RWPE2 (cell line): ENCODE results near the gene SAP30L.

Experiments used
- ATAC-seq: fragments of 200-7000 bp; cut with Tn5 transposase; 3 replicates; pipeline ENCODE4 v1.9.1; 2021; ENCODE audit warnings: low read depth
- DNase-seq: peaks from one replicate; pipeline ENCODE4 v3.0.0-alpha.2; 2020; ENCODE audit warnings: low spot score
- H3K27ac ChIP-seq: fragments of 450-650 bp; 2 replicates; pipeline ENCODE4 v1.5.1; 2017; ENCODE audit warnings: mild to moderate bottlenecking; ENCODE audit not compliant: poor library complexity, severe bottlenecking
- H3K27me3 ChIP-seq: fragments of 250-450 bp; sonication (Bioruptor Pico); 2 replicates; pipeline ENCODE4 v1.5.1; 2021; ENCODE audit warnings: mild to moderate bottlenecking, moderate library complexity; ENCODE audit not compliant: insufficient read depth, poor library complexity, severe bottlenecking
- H3K36me3 ChIP-seq: fragments of 250-450 bp; sonication (Bioruptor Pico); 2 replicates; pipeline ENCODE4 v1.5.1; 2020; ENCODE audit warnings: low read depth, mild to moderate bottlenecking, moderate library complexity
- H3K4me1 ChIP-seq: fragments of 250-450 bp; sonication (Bioruptor Pico); 2 replicates; pipeline ENCODE4 v1.5.1; 2021; ENCODE audit warnings: mild to moderate bottlenecking, moderate library complexity; ENCODE audit not compliant: insufficient read depth, poor library complexity, severe bottlenecking
- H3K4me3 ChIP-seq: fragments of 250-450 bp; sonication (Bioruptor Pico); 2 replicates; pipeline ENCODE4 v1.5.1; 2021; ENCODE audit warnings: mild to moderate bottlenecking, moderate library complexity; ENCODE audit not compliant: severe bottlenecking
- H3K9me3 ChIP-seq: fragments of 250-450 bp; sonication (Bioruptor Pico); 2 replicates; pipeline ENCODE4 v1.5.1; 2021; ENCODE audit warnings: mild to moderate bottlenecking, moderate library complexity; ENCODE audit not compliant: severe bottlenecking
- TF ChIP-seq, protein P1 (sequence below): fragments of 450-650 bp; IDR thresholded peaks from one replicate; pipeline ENCODE4 v1.5.1; 2017; ENCODE audit warnings: mild to moderate bottlenecking, moderate library complexity; ENCODE audit not compliant: poor library complexity, severe bottlenecking

Gene SAP30L

DNA sequence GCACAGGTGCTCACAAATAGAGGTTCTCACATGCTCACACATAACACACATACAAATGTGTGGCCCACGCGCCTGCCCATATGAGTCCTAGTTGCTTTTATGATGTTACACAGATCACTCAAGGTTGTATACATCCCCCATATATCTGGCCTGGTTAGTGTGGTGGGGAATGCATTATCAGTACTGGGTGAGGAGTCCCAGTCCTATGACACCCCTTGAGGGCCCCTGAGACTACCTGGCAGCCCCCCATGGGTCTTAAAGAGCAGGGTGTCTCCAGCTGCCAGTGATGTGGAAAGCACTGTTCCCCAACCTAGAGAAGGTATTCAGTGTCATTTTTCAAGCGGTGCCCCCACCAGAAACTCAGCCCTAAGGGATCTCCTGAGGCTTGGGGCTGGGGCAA lies 35.0 kb downstream of the SAP30L start:
- H3K9me3 ChIP-seq = no peaks in the 10 kb centered on the region
- no peak for DNase-seq
- H3K27me3 ChIP-seq = peaks cover 100% of the 10 kb centered on the region
- H3K4me3 ChIP-seq = no peak overlapping the region
- H3K4me1 ChIP-seq = peaks cover 2% of the 10 kb centered on the region
- no peak overlapping the region for H3K27ac ChIP-seq
- no peaks in the 10 kb centered on the region for H3K36me3 ChIP-seq
- no peak for ATAC-seq
- TF ChIP-seq, protein P1, sequence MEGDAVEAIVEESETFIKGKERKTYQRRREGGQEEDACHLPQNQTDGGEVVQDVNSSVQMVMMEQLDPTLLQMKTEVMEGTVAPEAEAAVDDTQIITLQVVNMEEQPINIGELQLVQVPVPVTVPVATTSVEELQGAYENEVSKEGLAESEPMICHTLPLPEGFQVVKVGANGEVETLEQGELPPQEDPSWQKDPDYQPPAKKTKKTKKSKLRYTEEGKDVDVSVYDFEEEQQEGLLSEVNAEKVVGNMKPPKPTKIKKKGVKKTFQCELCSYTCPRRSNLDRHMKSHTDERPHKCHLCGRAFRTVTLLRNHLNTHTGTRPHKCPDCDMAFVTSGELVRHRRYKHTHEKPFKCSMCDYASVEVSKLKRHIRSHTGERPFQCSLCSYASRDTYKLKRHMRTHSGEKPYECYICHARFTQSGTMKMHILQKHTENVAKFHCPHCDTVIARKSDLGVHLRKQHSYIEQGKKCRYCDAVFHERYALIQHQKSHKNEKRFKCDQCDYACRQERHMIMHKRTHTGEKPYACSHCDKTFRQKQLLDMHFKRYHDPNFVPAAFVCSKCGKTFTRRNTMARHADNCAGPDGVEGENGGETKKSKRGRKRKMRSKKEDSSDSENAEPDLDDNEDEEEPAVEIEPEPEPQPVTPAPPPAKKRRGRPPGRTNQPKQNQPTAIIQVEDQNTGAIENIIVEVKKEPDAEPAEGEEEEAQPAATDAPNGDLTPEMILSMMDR = no peak

DNA sequence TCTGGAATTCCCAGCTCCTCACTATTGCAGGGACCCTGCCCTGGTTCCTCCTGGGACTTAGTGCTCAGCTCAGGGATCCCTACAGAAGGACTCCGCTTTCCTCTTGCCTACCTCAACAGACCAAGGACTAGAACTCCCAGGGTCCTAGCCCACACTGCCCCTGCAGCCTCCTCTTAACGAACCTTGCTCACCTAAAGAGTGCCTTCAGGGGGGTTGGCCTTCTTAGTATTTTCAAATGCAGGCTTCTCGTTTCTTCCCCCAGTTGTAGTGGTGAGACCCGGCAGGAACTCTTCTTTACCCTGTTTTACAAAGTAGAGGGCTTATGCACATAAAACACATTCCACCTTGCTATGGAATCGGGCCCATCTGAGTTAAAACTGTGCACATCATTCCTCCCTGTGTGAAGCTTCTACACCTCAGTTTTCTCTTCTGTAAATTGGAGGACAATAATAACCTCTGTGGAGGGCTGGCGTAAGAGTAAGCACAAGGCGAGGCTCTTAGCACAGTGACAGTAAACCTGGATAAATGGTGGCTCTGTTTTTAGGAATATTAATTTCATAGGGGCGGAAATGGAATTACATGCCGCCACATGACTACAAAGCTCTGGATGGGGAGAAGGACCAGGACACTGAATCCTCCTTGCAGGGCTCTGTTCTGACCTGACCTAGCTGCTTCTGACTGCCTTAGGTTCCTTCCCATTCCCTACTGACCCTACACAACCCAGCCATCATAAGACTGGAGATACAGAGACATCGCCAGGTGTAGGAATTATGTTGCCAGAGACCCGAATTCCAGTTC lies 36.0 kb downstream of the SAP30L start:
- TF ChIP-seq, protein P1 = no peak
- no peaks in the 10 kb centered on the region for H3K9me3 ChIP-seq
- H3K4me1 ChIP-seq = no peaks in the 10 kb centered on the region
- DNase-seq = no peak
- ATAC-seq = no peak
- no peak overlapping the region for H3K27ac ChIP-seq
- H3K27me3 ChIP-seq = peaks cover 100% of the 10 kb centered on the region
- H3K36me3 ChIP-seq = no peaks in the 10 kb centered on the region
- no peak overlapping the region for H3K4me3 ChIP-seq

DNA sequence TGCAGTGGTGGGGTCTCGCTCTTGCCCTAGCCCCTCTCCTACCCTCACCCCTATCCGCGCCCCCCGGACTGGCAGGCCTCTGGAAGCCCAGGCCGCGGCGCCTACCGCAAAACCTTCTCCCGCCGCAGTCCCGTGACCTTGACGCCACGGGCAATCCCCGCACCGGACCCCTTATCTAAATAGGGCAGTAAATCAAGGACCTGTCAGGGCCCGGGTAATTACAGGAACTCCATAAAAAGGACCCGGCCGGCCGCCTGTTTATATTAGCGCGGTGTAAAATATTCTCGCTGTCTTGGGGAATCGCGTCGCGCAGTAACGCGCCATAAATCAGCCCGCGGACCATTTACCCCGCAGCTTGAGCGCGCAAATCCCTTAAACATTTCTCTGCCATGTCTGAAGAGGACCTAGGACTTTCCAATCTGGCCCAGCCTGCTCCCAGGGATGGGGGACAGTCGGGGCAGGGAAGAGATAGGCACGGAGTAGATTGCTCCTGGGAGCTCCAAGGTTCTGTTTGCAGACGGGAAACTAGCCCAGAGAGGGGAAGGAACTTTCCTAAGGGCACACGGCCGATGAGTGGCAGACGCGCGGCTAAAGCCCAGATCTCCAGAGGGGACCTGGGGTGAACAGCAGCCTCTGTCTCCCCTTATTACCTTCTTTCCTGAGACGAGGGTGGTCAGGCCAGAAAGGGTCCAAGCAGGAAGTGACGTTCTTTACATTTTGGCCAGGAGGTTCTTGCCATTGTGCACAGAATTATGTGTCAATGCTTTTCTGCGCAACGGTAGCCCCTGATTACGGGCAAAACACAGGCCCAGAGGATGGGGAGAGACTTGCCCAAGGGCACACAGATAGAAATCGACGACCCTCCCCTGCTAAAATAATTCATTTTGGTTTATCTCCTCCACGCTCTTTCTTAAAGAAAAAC lies 37.0 kb downstream of the SAP30L start:
- no peaks in the 10 kb centered on the region for H3K9me3 ChIP-seq
- no peak overlapping the region for H3K4me3 ChIP-seq
- TF ChIP-seq, protein P1 = no peak
- no peak for ATAC-seq
- DNase-seq = no peak
- peaks cover 100% of the 10 kb centered on the region for H3K27me3 ChIP-seq
- H3K4me1 ChIP-seq = no peaks in the 10 kb centered on the region
- no peak overlapping the region for H3K27ac ChIP-seq
- H3K36me3 ChIP-seq = no peaks in the 10 kb centered on the region

DNA sequence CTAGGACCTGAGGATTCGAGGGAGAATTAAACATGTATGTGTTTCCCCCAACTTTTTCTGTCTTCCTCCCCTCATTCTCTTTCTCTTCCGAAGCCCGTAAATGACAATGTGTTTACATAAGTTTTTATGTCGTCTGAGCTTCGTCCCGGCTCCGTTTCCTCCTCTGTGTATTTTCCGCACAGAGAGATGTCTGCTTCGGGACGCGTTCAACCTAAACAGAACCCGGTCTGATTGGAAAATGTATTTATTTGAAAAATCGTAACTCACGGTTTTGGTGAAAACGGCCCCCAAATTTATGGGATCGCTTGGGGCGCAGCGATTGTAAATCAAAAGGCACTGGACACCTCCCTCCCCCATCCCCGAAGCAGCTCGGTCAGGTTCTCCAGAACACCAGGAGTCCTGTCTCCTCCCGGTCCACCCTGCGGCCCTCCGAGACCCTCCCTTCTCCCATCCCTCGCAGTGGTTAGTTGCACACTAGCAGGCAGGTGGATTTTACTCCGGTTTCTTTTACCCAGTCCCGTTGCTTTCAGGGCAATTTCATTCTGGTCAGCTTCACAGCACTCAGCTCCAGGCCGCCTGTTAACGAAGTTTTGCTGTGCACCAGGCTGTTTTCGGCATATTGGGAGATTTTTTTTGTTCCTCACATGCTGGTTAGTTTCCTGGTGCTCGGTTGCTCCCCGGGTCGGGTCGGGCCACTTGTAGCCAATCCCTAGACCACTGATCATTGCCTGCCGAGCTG lies 38.0 kb downstream of the SAP30L start:
- TF ChIP-seq, protein P1 = no peak
- H3K27ac ChIP-seq = no peak overlapping the region
- DNase-seq (no peak), ATAC-seq (no peak)
- no peak overlapping the region for H3K4me3 ChIP-seq
- H3K9me3 ChIP-seq = no peaks in the 10 kb centered on the region
- H3K4me1 ChIP-seq = no peaks in the 10 kb centered on the region
- peaks cover 100% of the 10 kb centered on the region for H3K27me3 ChIP-seq
- no peaks in the 10 kb centered on the region for H3K36me3 ChIP-seq
